HG03575 (cell line): ENCODE data around the gene SGMS1.
"Not testable (repeated sequence)": the region's sequence is repeated elsewhere in the genome, so short reads cannot be mapped to it uniquely, and the experiment has no call there.

Source experiments
- ATAC-seq: cut with Tn5 transposase; IDR thresholded peaks from one replicate; pipeline ENCODE4 v1.9.1; 2021; ENCODE audit not compliant: unreplicated experiment, insufficient number of reproducible peaks, low FRiP score; ENCODE audit errors: extremely low read depth

Gene SGMS1

GRCh38 chr10:50566150-50566549 is 57.6 kb downstream of the SGMS1 start:
- no peak for ATAC-seq

DNA sequence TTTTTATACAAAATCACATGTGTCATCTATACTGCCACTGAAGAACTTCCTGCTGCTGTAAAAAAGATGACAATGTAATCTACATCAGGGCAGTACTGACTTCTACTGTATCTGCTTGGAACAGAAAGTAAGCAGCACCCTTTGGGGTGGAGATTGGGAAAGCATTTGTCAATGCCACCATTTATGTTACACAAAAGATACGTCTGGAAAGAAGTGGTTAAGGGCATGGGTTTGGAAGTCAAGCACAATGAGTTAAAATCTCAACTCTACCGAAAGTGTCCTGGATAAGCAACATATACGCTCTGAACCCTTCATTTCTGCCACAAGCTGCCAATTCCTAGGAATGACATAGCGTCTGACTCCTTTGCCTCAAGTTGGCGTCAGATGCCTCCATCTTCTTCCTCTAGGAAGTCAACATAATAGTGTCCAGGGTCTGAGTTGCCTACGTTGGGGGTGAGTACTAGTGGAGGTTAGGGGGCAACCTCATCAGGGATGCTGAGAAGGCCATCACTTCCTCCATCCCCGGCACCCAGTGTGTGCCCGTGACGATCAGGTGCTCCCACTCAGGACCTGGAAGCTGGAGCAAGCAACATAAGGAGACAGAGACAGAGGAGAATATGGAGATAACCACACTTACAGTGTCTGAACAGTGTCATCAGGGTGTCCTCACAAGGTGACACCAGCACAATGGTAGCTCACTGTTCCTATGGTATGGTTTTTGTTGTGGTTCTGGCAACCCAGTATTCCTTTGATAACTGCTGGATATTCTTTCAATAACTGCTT is 58.3 kb downstream of the SGMS1 start:
- ATAC-seq = no peak

GRCh38 chr10:50563906-50564305 is 59.9 kb downstream of the SGMS1 start:
- ATAC-seq = no peak

- ATAC-seq = no peak
Measured at GRCh38 chr10:50561816-50562215, 61.9 kb downstream of the SGMS1 start.

GRCh38 chr10:50561266-50561665 is 62.5 kb downstream of the SGMS1 start:
- ATAC-seq = no peak

DNA sequence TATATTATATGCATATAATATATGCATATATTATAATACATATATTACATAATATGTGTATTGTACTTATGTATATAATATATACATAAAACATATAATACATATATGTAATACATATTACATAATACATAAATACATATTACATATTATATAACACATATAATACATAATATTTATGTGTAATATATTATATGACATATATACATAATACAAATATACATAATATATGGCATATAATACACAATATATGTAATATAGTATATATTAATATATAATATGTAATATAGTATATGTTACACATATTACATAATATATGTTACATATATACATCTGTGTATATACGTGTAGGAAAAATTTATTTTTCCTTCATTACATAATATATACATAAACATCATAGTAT is 63.4 kb downstream of the SGMS1 start:
- ATAC-seq = no peak

DNA sequence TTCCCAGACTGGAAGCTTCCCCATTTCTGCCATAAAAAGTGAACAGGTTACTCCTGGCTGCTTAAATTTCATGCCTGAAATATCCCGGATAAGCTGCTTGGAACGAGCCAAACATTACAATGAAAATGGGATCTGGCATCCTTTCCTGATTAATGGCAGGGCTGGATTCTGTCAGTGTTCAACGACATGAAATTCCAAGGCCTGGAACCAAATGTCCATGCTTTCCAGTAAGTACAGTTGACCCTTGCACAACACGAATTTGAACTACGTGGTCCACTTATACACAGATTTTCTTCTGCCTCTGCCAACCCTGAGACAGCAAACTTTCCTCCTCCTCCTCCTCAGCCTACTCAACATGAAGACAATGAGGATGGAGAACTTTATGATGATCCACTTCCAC is 65.4 kb downstream of the SGMS1 start:
- ATAC-seq = no peak

- ATAC-seq = no peak
Measured at GRCh38 chr10:50557130-50557682, 66.5 kb downstream of the SGMS1 start.

GRCh38 chr10:50556237-50557120 is 67.3 kb downstream of the SGMS1 start:
- no peak for ATAC-seq

GRCh38 chr10:50554995-50555568 is 68.7 kb downstream of the SGMS1 start:
- no peak for ATAC-seq

- ATAC-seq = no peak
Measured at GRCh38 chr10:50554376-50554994, 69.3 kb downstream of the SGMS1 start.

- ATAC-seq = no peak
Measured at GRCh38 chr10:50552771-50553535, 70.8 kb downstream of the SGMS1 start.

GRCh38 chr10:50552308-50552707 is 71.4 kb downstream of the SGMS1 start:
- no peak for ATAC-seq

DNA sequence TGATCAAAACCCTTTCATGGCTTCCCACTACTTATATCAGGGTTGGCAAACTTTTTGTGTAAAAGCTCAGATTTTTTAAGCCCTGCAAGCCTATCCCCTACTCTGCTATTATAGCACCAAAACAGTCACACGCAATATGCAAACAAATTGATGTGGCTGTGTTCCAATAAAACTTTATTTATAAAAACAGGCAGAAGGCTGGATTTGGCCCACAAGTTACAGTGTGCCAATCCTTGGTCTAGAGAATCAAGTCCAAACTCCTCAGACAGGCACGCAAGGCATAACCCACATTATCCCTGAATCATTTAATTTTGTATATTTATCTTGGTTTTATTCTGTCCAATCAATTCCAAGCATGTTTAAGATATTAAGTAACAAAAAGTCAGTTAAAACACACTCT is 71.9 kb downstream of the SGMS1 start:
- ATAC-seq = no peak

GRCh38 chr10:50550291-50550839 is 73.4 kb downstream of the SGMS1 start:
- no peak for ATAC-seq

- ATAC-seq = not testable (repeated sequence)
Measured at GRCh38 chr10:50549186-50549585, 74.6 kb downstream of the SGMS1 start.

- ATAC-seq = not testable (repeated sequence)
Measured at GRCh38 chr10:50548481-50548880, 75.3 kb downstream of the SGMS1 start.

DNA sequence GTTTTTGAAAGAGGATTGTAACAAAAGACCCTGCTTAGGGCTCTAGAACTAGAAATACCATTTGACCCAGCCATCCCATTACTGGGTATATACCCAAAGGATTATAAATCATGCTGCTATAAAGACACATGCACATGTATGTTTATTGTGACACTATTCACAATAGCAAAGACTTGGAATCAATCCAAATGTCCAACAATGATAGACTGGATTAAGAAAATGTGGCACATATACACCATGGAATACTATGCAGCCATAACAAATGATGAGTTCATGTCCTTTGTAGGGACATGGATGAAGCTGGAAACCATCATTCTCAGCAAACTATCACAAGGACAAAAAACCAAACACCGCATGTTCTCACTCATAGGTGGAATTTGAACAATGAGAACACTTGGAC is 77.5 kb downstream of the SGMS1 start:
- not testable (repeated sequence) for ATAC-seq
